Esophagus muscularis mucosa (tissue), 4 donors: ENCODE results near the gene TMEM11. TPM values are rescaled to one million over a fixed set of nuclear protein-coding genes. Genes with fewer than 3 reads are reported as not detected.

ENCODE experiments used
- DNase-seq: peaks from one replicate; pipeline ENCODE4 v3.0.0-alpha.2; 2017; ENCODE audit errors: extremely low spot score
- H3K27ac ChIP-seq, 4 donors: fragments of 200-600 bp; sonication (generic); replicated peaks in 1 of 4; 1 replicate in 3 of 4; 2 replicates in 1 of 4; pipeline ENCODE4 v1.5.1; 2016 to 2019; ENCODE audit warnings: mild to moderate bottlenecking in 1 of 4
- H3K27me3 ChIP-seq, 4 donors: fragments of 200-600 bp; sonication (generic); one replicate each; pipeline versions ENCODE4 v1.5.1 to v1.6.0; 2016 to 2019
- H3K36me3 ChIP-seq, 4 donors: fragments of 200-600 bp; sonication (generic); one replicate each; pipeline ENCODE4 v1.5.1; 2016 to 2019
- H3K4me1 ChIP-seq, 4 donors: fragments of 200-600 bp; sonication (generic); one replicate each; pipeline ENCODE4 v1.5.1; 2016 to 2019
- H3K4me3 ChIP-seq, 4 donors: fragments of 200-600 bp; sonication (generic); 1 replicate in 2 of 4; 2 replicates in 2 of 4; pipeline ENCODE4 v1.5.1; 2016 to 2019; ENCODE audit warnings: mild to moderate bottlenecking in 4 of 4, moderate library complexity in 1 of 4
- H3K9me3 ChIP-seq, 4 donors: fragments of 200-600 bp; sonication (generic); 1 replicate in 3 of 4; 2 replicates in 1 of 4; pipeline ENCODE4 v1.5.1; 2016 to 2019
- EP300 ChIP-seq: sonication (generic); formaldehyde crosslinking; IDR thresholded peaks from one replicate; pipeline ENCODE4 v1.6.1; 2017; ENCODE audit warnings: antibody characterized with exemption
- POLR2A ChIP-seq: fragments of 450-650 bp; IDR thresholded peaks from one replicate; pipeline ENCODE4 v1.6.1; 2017; ENCODE audit warnings: antibody characterized with exemption, moderate library complexity, mild to moderate bottlenecking, low read depth
- POLR2AphosphoS5 ChIP-seq, 2 donors: sonication (generic); formaldehyde crosslinking; IDR thresholded peaks; one replicate each; pipeline ENCODE4 v1.6.1; 2017; ENCODE audit warnings: antibody characterized with exemption in 2 of 2
- WGBS: methylation state at CpG from one replicate; pipeline ENCODE4 v1.1.5; 2018; 5-methylcytosine and 5-hydroxymethylcytosine counted together
- intact Hi-C: fragments of 100-400 bp; cut with DNase I; formaldehyde crosslinking; loops from one replicate; pipeline ENCODE4 v1.15.1; 2023
- small RNA-seq, 3 donors: library from RNA; depleted of rRNA; stranded (forward); fragments of <200 nt; gene quantifications; one replicate each; pipeline ENCODE3, GENCODE V24; 2016
- total RNA-seq, 4 donors: library from RNA; depleted of rRNA; stranded (reverse); fragments of >200 nt; gene quantifications; one replicate each; pipeline versions ENCODE4 v1.1.0 to v1.2.1, GENCODE V29; 2016
- TF ChIP-seq, protein P1 (sequence below), 3 experiments: fragments of 200-600 bp in 2 of 3; fragments of 450-650 bp in 1 of 3; sonication (generic) in 2 of 3; IDR thresholded peaks; one replicate each; pipeline ENCODE4 v1.5.1; 2017 to 2019; ENCODE audit warnings: antibody characterized with exemption in 3 of 3, mild to moderate bottlenecking in 2 of 3, moderate library complexity in 1 of 3

Gene TMEM11
- total RNA-seq, 4 donors from 2014 or later, result 24.1 to 31.0 (median 26.0) TPM

DNA sequence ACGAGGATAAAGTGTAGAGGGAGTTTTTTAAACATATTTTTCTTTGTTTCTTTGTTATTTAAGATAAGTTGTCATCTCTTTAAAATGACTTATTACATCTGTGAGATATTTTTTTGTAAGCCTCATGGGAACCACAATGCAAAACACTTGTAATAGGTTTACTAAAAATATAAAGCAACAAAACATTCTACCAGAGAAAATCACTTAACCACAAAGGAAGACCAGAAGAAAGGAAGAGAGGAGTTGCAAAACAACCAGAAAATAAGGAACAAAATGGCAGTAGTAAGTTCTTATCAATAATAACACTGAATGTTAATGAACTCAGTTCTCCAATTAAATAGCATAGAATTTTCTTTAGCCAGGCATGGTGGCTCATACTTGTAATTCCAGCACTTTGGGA lies 64.3 kb downstream of the TMEM11 start:
- 69% methylated on average over 1 of the region's 1 CpG for WGBS
- H3K27me3 ChIP-seq, result no peaks in the 10 kb centered on the region
- intact Hi-C loops, result no loop called here
- no peaks in the 10 kb centered on the region for H3K36me3 ChIP-seq
- no peak overlapping the region for H3K4me3 ChIP-seq
- H3K9me3 ChIP-seq, result no peaks in the 10 kb centered on the region
- H3K27ac ChIP-seq, result no peak overlapping the region
- TF ChIP-seq POLR2AphosphoS5 (IDR thresholded peaks at IDR 0.05) (no peak), EP300 (no peak), POLR2A (no peak)
- TF ChIP-seq, protein P1, sequence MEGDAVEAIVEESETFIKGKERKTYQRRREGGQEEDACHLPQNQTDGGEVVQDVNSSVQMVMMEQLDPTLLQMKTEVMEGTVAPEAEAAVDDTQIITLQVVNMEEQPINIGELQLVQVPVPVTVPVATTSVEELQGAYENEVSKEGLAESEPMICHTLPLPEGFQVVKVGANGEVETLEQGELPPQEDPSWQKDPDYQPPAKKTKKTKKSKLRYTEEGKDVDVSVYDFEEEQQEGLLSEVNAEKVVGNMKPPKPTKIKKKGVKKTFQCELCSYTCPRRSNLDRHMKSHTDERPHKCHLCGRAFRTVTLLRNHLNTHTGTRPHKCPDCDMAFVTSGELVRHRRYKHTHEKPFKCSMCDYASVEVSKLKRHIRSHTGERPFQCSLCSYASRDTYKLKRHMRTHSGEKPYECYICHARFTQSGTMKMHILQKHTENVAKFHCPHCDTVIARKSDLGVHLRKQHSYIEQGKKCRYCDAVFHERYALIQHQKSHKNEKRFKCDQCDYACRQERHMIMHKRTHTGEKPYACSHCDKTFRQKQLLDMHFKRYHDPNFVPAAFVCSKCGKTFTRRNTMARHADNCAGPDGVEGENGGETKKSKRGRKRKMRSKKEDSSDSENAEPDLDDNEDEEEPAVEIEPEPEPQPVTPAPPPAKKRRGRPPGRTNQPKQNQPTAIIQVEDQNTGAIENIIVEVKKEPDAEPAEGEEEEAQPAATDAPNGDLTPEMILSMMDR (IDR thresholded peaks at IDR 0.05), result no peak
- no peaks in the 10 kb centered on the region for H3K4me1 ChIP-seq
- no peak for DNase-seq

Small RNA genes lying within 50 kb of the gene (small RNA-seq; reads per million reads assigned to genes)
- 0 reads per million in 3 donors for gene RN7SL426P

Other genes starting within 250 kb of the TMEM11 start
- gene USP22, start 171.2 kb downstream of the TMEM11 start, total RNA-seq, result 100 to 1,000 TPM in 2 of 4 donors, 10 to 100 TPM in 2; 78.5 to 135 (median 112) TPM
- 10 to 100 TPM; 24.0 to 30.3 (median 28.8) TPM for gene DHRS7B, start 87.2 kb downstream of the TMEM11 start, total RNA-seq
- 10 to 100 TPM; 12.3 to 26.2 (median 18.1) TPM for gene NATD1, start 39.2 kb upstream of the TMEM11 start, total RNA-seq
- 10 to 100 TPM; 23.3 to 42.4 (median 30.5) TPM for gene MAP2K3, start 70.5 kb upstream of the TMEM11 start, total RNA-seq
- gene KCNJ12, start 162.2 kb upstream of the TMEM11 start, total RNA-seq, result 1 to 10 TPM in 3 of 4 donors, under 1 TPM in 1; 0.83 to 2.1 (median 1.5) TPM